C4-2B (cell line): Measurements from ENCODE around the gene BTN3A1.

Source experiments
- CTCF ChIP-seq: fragments of 450-650 bp; conservative IDR thresholded peaks from 2 replicates; pipeline ENCODE4 v1.5.1; 2017; ENCODE audit warnings: mild to moderate bottlenecking
- ZFX ChIP-seq: fragments of 450-650 bp; IDR thresholded peaks from 2 replicates; pipeline ENCODE4 v1.6.1; 2017

- TF ChIP-seq CTCF (no peak), ZFX (no peak)
Observed at GRCh38 chr6:26431258-26432172, 29.4 kb downstream of the BTN3A1 start.
